ENCODE measurements around the gene RANGRF.
A peak's percentile ranks its signal among the peaks of the same experiment; 100 is the strongest.

Gene RANGRF

DNA sequence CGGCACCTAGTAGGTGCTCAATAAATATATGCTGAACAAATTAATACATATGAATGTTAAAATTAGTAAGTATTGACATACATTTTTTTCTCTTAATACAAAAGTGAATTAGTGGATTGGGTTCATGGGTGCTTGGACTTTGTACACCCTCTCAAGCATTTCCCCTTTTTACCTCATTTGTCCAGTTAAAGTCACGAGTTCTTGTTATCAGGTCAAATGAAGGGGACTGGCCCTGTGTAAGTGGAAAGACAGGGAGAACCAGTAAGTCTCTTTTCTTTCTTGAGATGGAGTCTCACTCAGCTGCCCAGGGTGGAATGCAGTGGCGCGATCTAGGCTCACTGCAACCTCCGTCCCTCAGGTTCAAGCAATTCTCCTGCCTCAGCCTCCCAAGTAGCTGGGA is 13.7 kb upstream of the RANGRF start:
- DNase-seq, result no peak

DNA sequence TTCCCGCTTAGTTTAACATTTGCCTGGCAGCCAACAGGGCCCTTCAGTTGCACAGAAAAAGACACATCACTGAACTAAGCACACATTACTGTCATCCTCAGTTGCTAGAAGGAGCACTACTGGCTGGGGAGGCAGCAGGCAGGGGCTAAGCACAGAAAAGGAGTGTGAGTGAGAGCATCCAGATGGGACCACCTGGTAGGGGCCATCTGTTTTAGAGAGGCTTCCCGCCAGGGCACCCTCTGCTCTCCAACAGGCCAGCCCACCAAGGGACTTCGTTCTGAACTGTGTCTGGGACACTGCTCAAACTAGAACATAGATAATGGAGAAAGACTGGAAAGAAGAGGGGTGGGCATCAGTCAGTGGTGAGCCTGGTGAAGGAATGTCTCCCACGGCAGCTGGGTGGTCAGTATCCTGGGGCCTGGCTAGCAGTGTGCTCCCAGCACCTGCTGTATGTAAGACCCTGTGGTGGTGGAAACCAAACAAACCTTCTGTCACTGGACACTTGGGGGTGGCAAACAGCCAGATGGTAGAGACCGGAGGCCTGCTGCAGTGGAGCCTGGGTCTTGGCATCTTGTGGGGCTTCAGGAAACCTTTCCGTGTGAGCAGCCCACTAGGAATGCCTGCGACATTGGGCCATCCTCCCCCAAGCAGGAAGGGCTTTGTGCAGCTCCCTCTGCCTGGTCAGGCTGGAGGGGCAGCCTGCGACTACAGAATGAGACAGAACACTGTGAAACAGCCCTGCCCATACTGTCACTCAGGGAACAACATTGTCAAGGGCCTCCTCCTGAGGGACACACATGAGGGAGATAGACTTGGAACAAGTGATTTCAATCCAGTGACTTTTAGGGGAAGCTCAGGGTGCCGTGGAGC is 12.8 kb upstream of the RANGRF start:
- DNase-seq, result no peak

DNA sequence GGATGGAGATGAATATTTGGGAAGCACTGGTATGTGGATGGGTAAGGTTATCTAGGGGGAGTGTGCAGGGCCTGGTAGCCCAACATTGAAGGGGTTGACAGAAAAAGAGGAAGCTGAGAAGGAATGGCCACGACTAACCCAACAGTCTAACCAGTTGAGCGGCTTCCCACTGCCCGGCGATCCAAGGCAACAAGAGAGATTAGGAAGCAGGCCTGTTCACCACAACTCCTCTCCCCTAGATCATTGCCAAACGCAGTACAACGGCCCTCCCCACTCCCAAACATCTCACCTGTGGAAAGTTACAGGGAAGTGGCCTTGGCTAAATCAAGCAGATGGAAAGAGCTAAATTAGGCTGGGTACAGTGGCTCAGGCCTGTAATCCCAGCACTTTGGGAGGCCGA is 11.2 kb upstream of the RANGRF start:
- DNase-seq, result no peak

DNA sequence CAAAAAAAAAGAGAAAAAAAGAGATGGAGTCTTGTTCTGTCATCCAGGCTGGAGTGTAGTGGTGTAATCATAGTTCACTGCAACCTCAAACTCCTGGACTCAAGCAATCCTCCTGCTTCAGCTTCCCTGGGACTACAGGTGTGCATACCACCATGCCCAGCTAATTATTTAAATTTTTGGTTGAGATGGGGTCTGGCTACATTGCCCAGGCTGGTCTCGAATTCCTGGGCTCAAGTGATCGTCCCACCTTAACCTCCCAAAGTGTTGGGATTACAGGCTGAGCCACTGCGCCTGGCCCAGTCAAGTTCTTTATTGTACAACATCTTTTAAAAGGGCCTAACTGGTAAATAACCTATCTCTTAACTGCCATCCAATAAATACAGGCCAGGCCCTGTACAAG is 6.1 kb upstream of the RANGRF start:
- DNase-seq, result no peak

DNA sequence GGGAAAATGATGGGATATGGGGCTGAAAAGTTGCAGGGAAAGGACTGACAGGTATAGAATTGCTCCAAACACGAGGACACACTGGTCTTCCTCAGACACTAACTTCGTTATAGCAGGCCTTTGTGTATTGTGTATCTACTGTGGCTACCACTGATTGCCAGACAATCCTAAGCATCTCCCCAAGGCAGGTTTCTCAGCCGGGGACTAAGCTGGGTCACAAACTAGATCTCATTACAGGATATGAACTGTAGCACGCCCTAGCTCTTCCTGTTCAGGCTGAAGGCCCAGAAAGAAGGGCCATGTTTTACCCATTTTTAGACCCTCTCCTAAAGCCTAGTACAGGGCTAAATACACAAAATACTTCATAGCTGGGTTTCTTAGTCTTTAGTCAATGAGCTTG is 5.1 kb upstream of the RANGRF start:
- no peak for DNase-seq

DNA sequence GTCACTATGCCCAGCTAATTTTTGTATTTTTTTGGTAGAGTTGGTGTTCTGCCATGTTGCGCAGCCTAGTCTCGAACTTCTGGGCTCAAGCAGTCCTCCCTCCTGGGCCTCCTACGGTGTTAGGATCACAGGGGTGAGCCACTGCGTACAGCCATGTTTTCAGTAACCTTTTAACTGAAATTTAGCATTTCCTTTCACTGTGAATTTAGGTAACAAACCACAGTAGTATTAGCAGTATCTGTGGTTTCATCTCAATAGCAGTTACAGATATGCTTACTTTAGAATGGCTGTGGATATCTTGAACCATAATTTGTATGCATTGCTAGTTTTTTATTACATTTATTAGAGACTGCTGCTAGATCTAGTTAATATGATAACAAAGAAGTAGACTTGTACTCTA is 4.3 kb upstream of the RANGRF start:
- no peak for DNase-seq

DNA sequence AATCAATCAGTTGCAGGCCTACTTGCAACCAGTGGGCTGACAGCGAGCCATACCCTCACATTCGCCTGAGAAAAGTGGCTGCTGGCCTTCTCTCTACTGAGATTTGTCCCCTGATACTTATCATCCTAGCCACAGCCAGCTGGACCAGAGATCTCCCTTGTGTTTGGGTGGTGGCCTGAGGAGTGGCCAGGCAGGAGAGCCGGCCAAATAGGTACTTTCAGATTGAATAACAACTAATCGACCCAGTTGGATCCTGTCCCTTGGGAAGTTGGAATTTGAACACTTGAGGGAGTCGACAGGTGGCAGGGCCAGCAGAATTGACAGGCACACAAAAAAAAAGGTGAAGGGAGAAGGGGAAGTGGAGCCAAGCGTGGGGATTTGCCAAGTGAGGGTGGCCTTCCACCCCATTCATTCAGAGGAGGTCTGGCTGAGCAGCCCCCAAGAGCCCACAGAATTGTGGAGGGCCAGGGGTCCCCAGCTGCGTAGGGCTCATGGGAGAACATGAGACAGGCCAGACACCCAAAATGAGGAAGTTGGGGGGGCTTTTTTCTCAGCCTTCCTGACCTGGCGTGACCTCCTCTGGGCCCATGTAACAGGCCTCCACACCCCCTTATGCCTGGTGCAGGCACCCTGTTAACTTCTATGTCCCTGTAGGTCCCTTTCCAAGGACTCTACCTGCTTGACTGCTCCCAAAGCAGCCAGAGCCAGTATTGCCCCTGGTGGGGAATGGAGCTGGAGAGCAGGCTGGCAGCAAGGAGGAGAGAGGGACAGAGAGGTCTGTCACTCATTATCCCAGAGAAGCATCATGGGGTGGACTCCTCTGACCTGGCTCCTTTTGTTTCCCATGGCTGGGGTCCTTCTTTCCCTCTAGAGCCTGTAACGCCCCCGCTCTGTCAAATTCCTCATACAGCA is 2.9 kb upstream of the RANGRF start:
- DNase-seq, result no peak

DNA sequence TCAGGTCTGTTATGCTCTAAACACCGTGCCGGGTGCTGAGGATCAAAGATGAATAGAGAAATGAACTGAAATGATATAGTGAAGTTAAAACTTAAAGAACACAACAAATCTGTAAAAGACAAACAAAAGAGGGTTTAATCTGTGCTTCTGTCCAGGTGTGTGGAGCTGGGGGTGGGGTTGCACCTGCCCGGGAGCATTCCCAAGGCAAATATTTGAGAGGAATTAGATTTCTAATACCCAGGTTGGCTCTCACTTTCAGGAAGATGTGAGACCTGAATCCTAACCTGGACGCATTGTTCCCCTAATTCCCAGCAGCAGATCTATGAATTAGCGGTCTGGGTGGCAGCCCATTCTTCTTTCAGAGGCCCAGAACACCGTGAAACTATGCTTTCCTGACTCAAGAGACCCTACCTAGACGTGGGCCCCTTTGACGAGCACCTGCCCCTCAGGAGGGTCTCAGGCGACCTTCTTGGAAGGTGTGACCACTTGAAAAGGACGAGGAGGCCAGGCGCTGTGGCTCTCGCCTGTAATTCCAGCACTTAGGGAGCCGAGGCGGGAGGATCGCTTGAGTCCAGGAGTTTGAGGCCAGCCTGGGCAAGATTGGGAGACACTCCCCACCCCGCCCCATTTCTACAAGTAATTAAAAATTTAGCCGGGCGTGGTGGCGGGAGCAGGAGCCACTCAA is 677 bp upstream of the RANGRF start:
- no peak for DNase-seq

DNA sequence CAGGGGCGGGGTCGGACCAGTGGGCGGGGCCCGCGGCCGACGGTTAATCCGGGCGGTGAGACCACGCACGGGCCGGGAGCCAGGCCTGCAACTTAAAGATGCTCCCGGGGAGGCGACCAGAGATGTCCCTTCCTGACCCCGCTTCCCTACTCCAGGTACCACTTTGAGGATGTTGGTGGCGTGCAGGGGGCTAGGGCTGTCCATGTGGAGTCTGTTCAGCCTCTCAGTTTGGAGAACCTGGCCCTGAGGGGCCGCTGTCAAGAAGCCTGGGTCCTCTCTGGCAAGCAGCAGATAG is 580 bp downstream of the RANGRF start:
- no peak for DNase-seq

DNA sequence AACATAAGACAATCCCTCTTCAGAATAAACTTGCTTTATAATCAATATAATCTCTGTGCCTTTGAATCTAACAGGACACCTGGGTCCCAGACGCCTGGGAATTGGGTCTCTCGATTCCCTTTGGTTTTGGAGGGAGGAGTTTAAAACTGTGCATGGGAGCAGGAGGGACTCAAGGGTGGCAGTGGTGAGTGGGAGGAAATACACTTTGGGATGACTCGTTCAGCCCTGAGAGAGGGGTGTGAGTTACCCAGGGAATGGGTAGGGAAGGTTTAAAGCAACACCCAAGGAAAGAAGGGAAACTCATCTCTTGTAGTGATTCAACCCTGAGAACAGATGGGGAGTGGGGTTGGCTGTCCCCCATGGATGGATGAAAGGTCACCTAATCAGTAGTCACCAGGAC is 1.6 kb downstream of the RANGRF start:
- no peak for DNase-seq

DNA sequence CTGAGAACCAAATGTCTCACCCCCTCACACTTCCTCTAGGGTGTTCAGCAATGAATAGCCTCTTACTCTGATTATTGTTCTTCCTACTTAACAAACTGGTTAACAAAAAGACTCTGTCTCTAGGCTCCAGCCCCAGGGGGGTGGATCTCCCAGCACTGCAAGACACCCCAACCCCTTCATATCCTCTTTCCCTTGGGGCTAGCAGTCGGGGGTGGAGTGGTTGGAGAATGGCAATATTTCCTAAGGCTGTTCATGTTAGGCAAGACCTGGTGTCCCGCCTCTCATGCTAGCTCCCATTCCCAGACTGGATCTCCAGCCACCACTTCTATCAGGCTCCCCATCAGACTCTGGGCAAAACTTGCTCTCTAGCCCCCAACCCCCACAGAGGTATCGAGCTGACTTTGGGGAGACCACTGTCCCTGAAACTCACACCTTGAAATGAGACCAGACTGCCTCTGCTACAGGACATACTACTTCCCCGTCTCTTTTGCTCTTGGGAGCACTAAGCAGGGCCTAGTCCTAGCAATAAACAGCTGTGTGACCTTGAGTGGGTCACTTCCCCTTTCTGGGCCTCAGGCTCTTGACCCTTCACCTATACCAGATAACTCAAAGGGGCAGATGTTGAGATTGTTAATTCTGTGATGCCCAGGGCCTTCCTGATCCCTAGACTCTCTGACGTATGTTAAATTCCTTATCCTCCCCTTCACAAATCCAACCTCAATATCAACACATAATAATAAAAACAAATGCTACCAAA is 4.3 kb downstream of the RANGRF start:
- no peak for DNase-seq

DNA sequence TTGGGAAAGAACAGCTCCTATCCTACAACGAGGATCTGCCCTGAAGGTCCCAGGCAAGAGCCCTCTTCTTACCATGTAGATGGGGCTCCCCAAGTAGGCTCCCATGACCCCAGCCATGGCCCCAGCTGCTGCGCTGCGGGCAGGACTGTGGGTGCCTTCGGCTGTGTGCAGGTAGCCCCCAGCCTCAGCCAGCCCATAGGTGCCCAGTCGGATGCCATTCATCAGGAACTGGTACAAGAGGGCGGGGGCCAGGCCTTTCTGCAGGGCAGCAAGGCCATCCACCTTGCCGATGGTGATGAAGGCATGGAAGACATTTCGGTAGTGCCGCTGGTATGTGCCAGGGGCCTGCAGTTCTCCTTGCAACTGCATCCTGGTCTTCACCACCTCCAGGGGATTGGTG is 5.9 kb downstream of the RANGRF start:
- no peak for DNase-seq

DNA sequence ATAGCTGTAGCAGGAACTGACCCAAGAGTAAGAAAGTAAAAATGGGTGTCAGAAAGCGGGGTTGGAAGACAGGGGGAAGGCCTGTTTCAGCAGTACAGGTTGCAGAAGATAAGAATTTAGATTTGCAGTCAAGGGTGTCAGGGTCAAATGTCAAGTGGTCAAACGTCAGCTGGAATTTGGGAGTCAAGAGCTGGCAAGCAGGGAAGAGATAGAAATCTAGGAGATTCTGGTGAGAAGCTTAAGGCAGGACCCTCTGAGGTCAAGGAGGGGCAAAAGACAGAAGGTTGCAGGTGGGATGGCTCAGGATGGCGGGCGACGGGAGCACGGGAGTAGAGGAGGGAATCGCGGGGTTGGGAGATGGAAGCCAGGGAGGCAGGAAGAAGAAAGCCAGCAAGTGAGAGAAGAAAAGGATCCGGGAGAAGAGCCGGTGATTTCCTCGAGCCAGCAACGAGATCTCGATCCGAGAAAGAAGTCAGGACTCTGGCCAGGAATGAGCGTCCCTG is 6.4 kb downstream of the RANGRF start:
- no peak for DNase-seq

DNA sequence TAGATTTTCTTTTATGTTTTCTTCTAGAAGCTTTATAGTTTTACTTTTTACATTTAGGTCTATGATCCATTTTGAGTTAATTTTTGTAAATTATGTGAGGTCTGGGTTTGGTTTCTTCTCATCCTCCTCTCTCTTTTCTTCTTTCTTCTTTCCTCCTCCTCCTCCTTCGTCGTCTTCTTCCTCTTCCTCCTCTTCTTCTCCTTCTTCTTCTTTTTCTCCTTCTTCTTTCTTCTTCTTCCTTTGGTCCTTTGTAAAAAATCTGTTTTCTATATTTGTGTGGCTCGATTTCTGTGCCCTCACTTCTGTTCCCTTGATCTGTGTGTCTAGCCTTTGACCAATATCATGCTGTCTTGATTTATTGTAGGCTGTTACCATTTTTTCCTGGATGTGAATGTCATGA is 11.8 kb downstream of the RANGRF start:
- no peak for DNase-seq

DNA sequence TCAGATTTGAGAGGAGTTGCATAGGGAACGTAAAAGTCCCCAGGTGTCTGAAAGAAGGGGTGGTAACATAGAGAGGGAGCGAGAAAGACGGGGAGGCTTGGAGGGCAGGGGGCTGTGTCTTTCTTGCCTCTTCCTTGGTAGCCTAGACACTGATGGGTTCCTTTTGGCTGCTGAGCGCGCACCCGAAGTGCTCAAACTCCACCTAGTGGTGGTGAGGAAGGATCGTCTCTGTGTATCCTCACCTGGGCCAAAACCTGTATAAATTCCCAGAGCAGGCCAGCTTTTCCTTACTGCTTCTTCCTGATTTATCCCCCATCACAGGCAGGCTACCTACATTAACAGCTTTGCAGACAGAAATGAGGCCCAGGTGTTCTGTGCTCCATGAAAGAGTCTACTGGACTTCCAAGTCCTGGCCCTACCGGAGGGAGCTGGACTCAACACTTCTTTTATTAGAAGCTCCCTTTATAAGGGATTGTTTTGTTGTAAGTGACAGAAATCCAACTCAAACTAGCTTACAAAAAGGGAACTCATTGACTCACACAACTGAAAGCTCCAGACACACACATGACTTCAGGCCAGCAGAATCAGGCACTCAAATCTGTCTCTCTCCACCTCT is 12.3 kb downstream of the RANGRF start:
- DNase-seq, result peak; percentile 83

DNA sequence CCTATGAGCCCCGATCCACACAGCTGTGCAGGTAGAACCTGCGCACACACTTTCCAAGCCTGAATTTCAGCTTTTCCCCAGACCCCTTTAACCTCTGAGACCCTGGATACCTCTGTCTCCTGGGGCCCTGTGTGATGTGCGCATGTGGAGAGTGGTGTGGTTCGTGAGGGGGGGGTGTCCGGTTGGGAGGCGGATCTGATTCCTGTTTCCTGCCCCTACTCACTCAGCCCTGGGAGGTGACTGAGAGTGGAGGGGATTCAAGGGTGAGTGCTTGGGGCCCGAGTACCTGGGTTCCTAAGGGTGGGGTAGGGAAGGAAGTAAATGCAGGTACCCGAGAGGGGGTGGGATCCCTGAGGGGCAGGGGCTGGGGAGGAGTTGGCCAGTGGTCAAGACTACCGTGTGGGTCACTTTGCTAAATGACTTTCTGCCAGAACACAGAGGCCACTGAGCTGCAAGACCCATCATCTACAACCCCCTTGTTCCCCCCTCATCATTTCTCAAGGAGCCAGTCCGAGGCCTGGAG is 22.2 kb downstream of the RANGRF start:
- no peak for DNase-seq

DNA sequence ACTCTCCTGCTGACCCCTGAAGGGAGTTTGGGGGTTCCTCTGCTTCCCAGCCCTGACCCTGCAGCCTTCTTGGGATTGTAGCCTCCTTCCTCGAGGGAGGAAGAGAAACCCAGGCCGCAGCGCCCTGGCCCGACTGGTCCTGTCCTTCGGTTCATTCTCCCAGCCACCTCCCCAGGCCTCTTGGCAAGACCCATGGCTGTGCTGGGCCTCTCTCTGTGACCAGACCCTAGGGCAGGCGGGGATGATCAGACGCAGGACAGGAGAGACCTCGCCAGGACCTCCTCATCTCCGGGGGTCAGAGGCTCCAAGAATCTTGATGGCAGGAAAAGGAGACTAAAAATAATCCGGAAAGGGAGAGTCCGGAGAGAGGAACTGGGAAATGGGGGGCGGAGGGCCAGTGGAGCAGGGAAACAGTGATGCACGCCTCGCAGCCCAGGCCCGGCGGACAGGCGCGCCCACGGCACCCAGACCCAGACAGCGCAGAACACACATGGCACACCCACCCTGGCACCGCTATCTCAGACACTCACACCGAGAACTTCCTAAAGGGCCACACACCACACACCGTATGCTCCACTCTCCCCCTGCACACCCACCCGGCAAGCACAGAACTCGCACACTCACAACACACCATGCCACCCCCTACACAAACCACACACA is 22.8 kb downstream of the RANGRF start:
- DNase-seq, result no peak

DNA sequence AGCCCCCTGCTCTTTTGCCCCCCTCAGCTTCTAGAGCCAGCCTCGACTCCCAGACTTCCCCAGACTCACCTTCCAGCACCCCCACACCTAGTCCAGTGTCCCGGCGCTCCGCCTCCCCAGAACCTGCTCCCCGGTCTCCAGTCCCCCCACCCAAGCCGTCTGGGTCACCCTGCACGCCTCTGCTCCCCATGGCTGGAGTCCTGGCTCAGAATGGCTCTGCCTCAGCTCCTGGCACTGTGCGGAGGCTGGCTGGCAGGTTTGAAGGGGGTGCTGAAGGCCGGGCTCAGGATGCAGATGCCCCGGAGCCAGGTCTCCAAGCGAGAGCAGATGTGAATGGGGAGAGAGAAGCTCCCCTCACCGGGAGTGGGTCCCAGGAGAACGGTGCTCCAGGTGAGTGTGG is 23.8 kb downstream of the RANGRF start:
- no peak for DNase-seq

DNA sequence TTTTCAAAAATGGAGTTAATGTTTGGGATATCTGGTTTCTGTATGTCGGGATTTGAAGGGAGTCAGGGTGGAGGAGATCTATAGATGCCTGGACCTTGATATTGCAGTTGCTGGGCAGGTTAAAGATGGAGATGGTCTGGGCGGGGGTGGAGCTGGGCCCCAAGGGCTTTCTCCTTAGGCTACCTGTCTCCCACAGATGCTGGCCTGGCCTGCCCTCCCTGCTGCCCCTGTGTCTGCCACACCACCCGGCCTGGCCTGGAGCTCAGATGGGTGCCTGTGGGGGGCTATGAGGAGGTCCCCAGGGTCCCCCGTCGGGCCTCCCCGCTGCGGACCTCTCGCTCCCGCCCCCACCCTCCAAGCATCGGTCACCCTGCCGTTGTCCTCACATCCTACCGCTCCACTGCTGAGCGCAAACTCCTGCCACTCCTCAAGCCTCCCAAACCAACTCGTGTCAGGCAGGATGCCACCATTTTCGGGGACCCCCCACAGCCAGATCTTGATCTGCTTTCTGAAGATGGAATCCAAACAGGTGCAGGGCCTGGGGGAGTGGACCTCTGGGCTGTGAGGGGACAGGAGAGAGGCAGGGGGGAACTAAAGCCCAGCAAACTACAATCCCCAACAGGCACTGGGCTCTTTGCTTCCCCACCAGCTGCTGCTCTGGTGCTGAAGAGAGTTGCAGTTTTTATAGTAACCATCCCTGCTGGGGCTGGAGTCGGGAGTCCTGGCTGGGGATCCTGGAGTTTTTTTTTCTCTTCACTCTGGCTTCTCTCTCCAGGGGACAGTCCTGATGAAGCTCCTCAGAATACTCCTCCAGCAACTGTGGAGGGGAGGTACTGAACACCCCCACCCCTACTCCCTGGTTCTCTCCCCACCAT is 24.5 kb downstream of the RANGRF start:
- no peak for DNase-seq

All from CD4-positive, alpha-beta T cell treated with Interleukin-17A for 1 hour (primary cell).